Medulla oblongata (tissue), 1 donor: Measurements from ENCODE around the gene CPT2.

Experiments used
- DNase-seq: peaks from one replicate; pipeline ENCODE4 v3.0.0-alpha.2; 2015; ENCODE audit errors: extremely low spot score

CPT2 gene

GRCh38 chr1:53260631-53261247 is 64.1 kb downstream of the CPT2 start:
- DNase-seq, result no peak

GRCh38 chr1:53262000-53262399 is 65.4 kb downstream of the CPT2 start:
- no peak for DNase-seq
